HG03039 (cell line): ENCODE data around the gene CD28.
A peak's percentile ranks its signal among the peaks of the same experiment; 100 is the strongest.

Experiments
- ATAC-seq: cut with Tn5 transposase; IDR thresholded peaks from one replicate; pipeline ENCODE4 v1.9.1; 2021; ENCODE audit warnings: mild to moderate bottlenecking, moderate library complexity; ENCODE audit not compliant: unreplicated experiment

CD28 gene

GRCh38 chr2:203713381-203713780 is 6.9 kb downstream of the CD28 start:
- no peak for ATAC-seq

- no peak for ATAC-seq
These were observed 7.7 kb downstream of the CD28 start for GRCh38 chr2:203714112-203714511.

GRCh38 chr2:203715744-203716143 is 9.3 kb downstream of the CD28 start:
- ATAC-seq, result no peak

- ATAC-seq, result peak; percentile 79
These were observed 11.6 kb downstream of the CD28 start for GRCh38 chr2:203718087-203718486.

GRCh38 chr2:203719456-203720410 is 13.3 kb downstream of the CD28 start:
- no peak for ATAC-seq

GRCh38 chr2:203720915-203721672 is 14.7 kb downstream of the CD28 start:
- ATAC-seq, result no peak

- no peak for ATAC-seq
These were observed 15.4 kb downstream of the CD28 start for GRCh38 chr2:203721781-203722300.

- ATAC-seq, result no peak
These were observed 16.0 kb downstream of the CD28 start for GRCh38 chr2:203722411-203722810.

GRCh38 chr2:203728321-203728720 is 21.9 kb downstream of the CD28 start:
- ATAC-seq, result no peak

GRCh38 chr2:203730076-203730729 is 23.8 kb downstream of the CD28 start:
- no peak for ATAC-seq

GRCh38 chr2:203730883-203731282 is 24.4 kb downstream of the CD28 start:
- no peak for ATAC-seq

- no peak for ATAC-seq
These were observed 25.9 kb downstream of the CD28 start for GRCh38 chr2:203732092-203732952.

GRCh38 chr2:203732953-203733510 is 26.6 kb downstream of the CD28 start:
- ATAC-seq, result no peak

- ATAC-seq, result no peak
These were observed 27.2 kb downstream of the CD28 start for GRCh38 chr2:203733684-203734083.

GRCh38 chr2:203734276-203734983 is 28.0 kb downstream of the CD28 start:
- ATAC-seq, result no peak

GRCh38 chr2:203737360-203737759 is 30.9 kb downstream of the CD28 start:
- no peak for ATAC-seq

- ATAC-seq, result no peak
These were observed 32.9 kb downstream of the CD28 start for GRCh38 chr2:203739351-203739750.

GRCh38 chr2:203740871-203741281 is 34.4 kb downstream of the CD28 start:
- ATAC-seq, result no peak

GRCh38 chr2:203741566-203741965 is 35.1 kb downstream of the CD28 start:
- ATAC-seq, result no peak
